SK-N-SH (cell line): ENCODE results near the gene SLC7A6. TPM values are rescaled to one million over a fixed set of nuclear protein-coding genes. Genes with fewer than 3 reads are reported as not detected.

Experiments
- CTCF ChIA-PET: fragments of 300-600, 350-600 bp; formaldehyde crosslinking; extraction: SDS; loops from one replicate; lab custom pipeline; 2021; lab: Yijun Ruan, JAX
- POLR2A ChIA-PET: fragments of 350-600 bp; sonication (Branson Sonifier 250); formaldehyde crosslinking; extraction: SDS; loops from one replicate; lab custom pipeline; 2020; ENCODE audit warnings: antibody characterized with exemption, inconsistent platforms; lab: Yijun Ruan, JAX
- DNase-seq: peaks from one replicate; pipeline ENCODE4 v3.0.0; 2012
- H2AFZ ChIP-seq: fragments of 200-600 bp; sonication (generic); 2 replicates; pipeline ENCODE4 v1.8.1; 2016; ENCODE audit warnings: antibody characterized with exemption, mild to moderate bottlenecking, low read depth
- H3F3A ChIP-seq: fragments of 200-600 bp; sonication (generic); replicated peaks from 2 replicates; pipeline ENCODE3; 2016; ENCODE audit warnings: antibody characterized with exemption, mild to moderate bottlenecking; ENCODE audit not compliant: insufficient read depth
- H3K27ac ChIP-seq, 2 experiments: fragments of 200-500 bp in 1 of 2; fragments of 200-600 bp in 1 of 2; sonication (Bioruptor generic) in 1 of 2; sonication (generic), shearing (Covaris generic) in 1 of 2; 2 replicates each; pipeline versions ENCODE4 v1.5.1 to v1.6.1; 2014 to 2016; ENCODE audit warnings: low read depth in 2 of 2, inconsistent platforms in 1 of 2, low read length in 1 of 2, mild to moderate bottlenecking in 1 of 2, mixed read lengths in 1 of 2
- H3K27me3 ChIP-seq: fragments of 200-600 bp; sonication (generic), shearing (Covaris generic); 2 replicates; pipeline ENCODE4 v1.6.1; 2016; ENCODE audit warnings: mixed run types; ENCODE audit not compliant: insufficient read depth
- H3K36me3 ChIP-seq, 2 experiments: fragments of 200-500 bp in 1 of 2; fragments of 200-600 bp in 1 of 2; sonication (Bioruptor generic) in 1 of 2; sonication (generic) in 1 of 2; replicated peaks in 1 of 2; 2 replicates each; pipeline versions ENCODE3 to v1.5.1; 2014 to 2016; ENCODE audit warnings: low read length in 1 of 2, mild to moderate bottlenecking in 1 of 2; ENCODE audit not compliant: insufficient read depth in 2 of 2, control insufficient read depth in 1 of 2
- H3K4me1 ChIP-seq, 2 experiments: fragments of 200-500 bp in 1 of 2; fragments of 200-600 bp in 1 of 2; sonication (Bioruptor generic) in 1 of 2; sonication (generic), shearing (Covaris generic) in 1 of 2; 2 replicates each; pipeline versions ENCODE4 v1.5.1 to v1.6.1; 2014 to 2016; ENCODE audit warnings: low read depth in 1 of 2, low read length in 1 of 2, mixed run types in 1 of 2; ENCODE audit not compliant: insufficient read depth in 2 of 2, control insufficient read depth in 1 of 2
- H3K4me2 ChIP-seq: fragments of 200-600 bp; sonication (generic), shearing (Covaris generic); 2 replicates; pipeline ENCODE4 v1.6.1; 2017; ENCODE audit warnings: mixed run types
- H3K4me3 ChIP-seq, 2 experiments: fragments of 200-500 bp in 1 of 2; fragments of 200-600 bp in 1 of 2; sonication (Bioruptor generic) in 1 of 2; sonication (generic), shearing (Covaris generic) in 1 of 2; 2 replicates each; pipeline versions ENCODE4 v1.5.1 to v1.8.1; 2014 to 2016; ENCODE audit warnings: low read depth in 2 of 2, inconsistent platforms in 1 of 2, low read length in 1 of 2, mild to moderate bottlenecking in 1 of 2, mixed read lengths in 1 of 2, moderate library complexity in 1 of 2
- H3K79me2 ChIP-seq: fragments of 200-600 bp; sonication (generic); 2 replicates; pipeline ENCODE4 v1.8.1; 2017; ENCODE audit warnings: mild to moderate bottlenecking; ENCODE audit not compliant: insufficient read depth
- H3K9ac ChIP-seq: fragments of 200-600 bp; sonication (generic); 2 replicates; pipeline ENCODE4 v1.6.1; 2017; ENCODE audit warnings: mixed run types
- H3K9me2 ChIP-seq: fragments of 200-600 bp; sonication (generic); 2 replicates; pipeline ENCODE4 v1.6.1; 2017; ENCODE audit warnings: mixed run types
- H3K9me3 ChIP-seq: fragments of 200-600 bp; sonication (generic); 2 replicates; pipeline ENCODE4 v1.6.1; 2017; ENCODE audit warnings: mixed run types, mild to moderate bottlenecking, moderate library complexity
- H4K20me1 ChIP-seq: fragments of 200-600 bp; sonication (generic); 2 replicates; pipeline ENCODE4 v1.6.1; 2017; ENCODE audit warnings: mild to moderate bottlenecking, mixed run types; ENCODE audit not compliant: insufficient read depth
- CHD2 ChIP-seq: fragments of 150-350 bp; IDR thresholded peaks from 2 replicates; pipeline ENCODE4 v1.6.1; 2018; ENCODE audit warnings: low read length; ENCODE audit not compliant: partially characterized antibody
- EZH2phosphoT487 ChIP-seq: fragments of 200-600 bp; sonication (generic); IDR thresholded peaks from 2 replicates; pipeline ENCODE4 v1.6.1; 2017; ENCODE audit warnings: low read depth, mixed run types, mild to moderate bottlenecking, antibody characterized with exemption, moderate library complexity, borderline replicate concordance
- FOSL2 ChIP-seq: IDR thresholded peaks from 2 replicates; pipeline ENCODE4 v1.4.0; 2012; ENCODE audit warnings: low read depth, mild to moderate bottlenecking, moderate library complexity, borderline replicate concordance
- FOXM1 ChIP-seq: IDR thresholded peaks from 2 replicates; pipeline ENCODE4 v1.4.0; 2012; ENCODE audit warnings: low read depth, mild to moderate bottlenecking
- GABPA ChIP-seq: IDR thresholded peaks from 2 replicates; pipeline ENCODE4 v1.4.0; 2012; ENCODE audit warnings: low read depth, mild to moderate bottlenecking
- GATA2 ChIP-seq: sonication (generic); formaldehyde crosslinking; IDR thresholded peaks from 2 replicates; pipeline ENCODE4 v1.5.0; 2020; ENCODE audit warnings: mild to moderate bottlenecking, missing genetic modification reagents
- JUND ChIP-seq: IDR thresholded peaks from 2 replicates; pipeline ENCODE4 v1.4.0; 2012
- MXI1 ChIP-seq: IDR thresholded peaks from 2 replicates; pipeline ENCODE4 v1.6.1; 2012; ENCODE audit warnings: mild to moderate bottlenecking, low read depth, low read length, improper control_type of control experiment
- NFIC ChIP-seq: IDR thresholded peaks from 2 replicates; pipeline ENCODE4 v1.4.0; 2012; ENCODE audit warnings: borderline replicate concordance
- NRF1 ChIP-seq: IDR thresholded peaks from 2 replicates; pipeline ENCODE4 v1.6.1; 2012; ENCODE audit warnings: low read depth, mild to moderate bottlenecking, low read length
- POLR2AphosphoS5 ChIP-seq: IDR thresholded peaks from 2 replicates; pipeline ENCODE4 v1.6.1; 2012; ENCODE audit warnings: low read depth, low read length
- RCOR1 ChIP-seq: fragments of 150-350 bp; IDR thresholded peaks from 2 replicates; pipeline ENCODE4 v1.6.1; 2017; ENCODE audit warnings: antibody characterized with exemption, low read length
- RFX5 ChIP-seq: IDR thresholded peaks from 2 replicates; pipeline ENCODE4 v1.6.1; 2012; ENCODE audit warnings: mild to moderate bottlenecking, improper control_type of control experiment, low read length
- RXRA ChIP-seq: IDR thresholded peaks from 2 replicates; pipeline ENCODE4 v1.4.0; 2012; ENCODE audit warnings: low read depth, mild to moderate bottlenecking, borderline replicate concordance
- SMC3 ChIP-seq: IDR thresholded peaks from 2 replicates; pipeline ENCODE4 v1.6.1; 2012; ENCODE audit warnings: low read depth, low read length, improper control_type of control experiment
- YY1 ChIP-seq: IDR thresholded peaks from 2 replicates; pipeline ENCODE4 v1.4.0; 2012; ENCODE audit warnings: low read depth, mild to moderate bottlenecking
- WGBS: methylation state at CpG from one replicate; pipeline ENCODE4 v1.1.6; 2017; ENCODE audit warnings: low lambda C conversion rate; 5-methylcytosine and 5-hydroxymethylcytosine counted together
- polyA plus RNA-seq, 3 experiments: library from polyadenylated mRNA; depleted of rRNA; stranded (reverse); fragments of >200 nt; gene quantifications; 2 replicates each; pipeline ENCODE4 v1.2.3, GENCODE V29; 2012
- TF ChIP-seq, protein P1 (sequence below): IDR thresholded peaks from 2 replicates; pipeline ENCODE4 v1.4.0; 2012; ENCODE audit warnings: low read depth, borderline replicate concordance
- TF ChIP-seq, protein P2 (sequence below): IDR thresholded peaks from 2 replicates; pipeline ENCODE4; 2012
- TF ChIP-seq, protein P3 (sequence below): fragments of 150-350 bp; IDR thresholded peaks from 2 replicates; pipeline ENCODE4 v1.6.1; 2017; ENCODE audit warnings: antibody characterized with exemption, low read length, low read depth, borderline replicate concordance
- TF ChIP-seq, protein P4 (sequence below): IDR thresholded peaks from 2 replicates; pipeline ENCODE4 v1.6.1; 2012; ENCODE audit warnings: mild to moderate bottlenecking, low read depth, low read length, moderate library complexity

SLC7A6 gene
- polyA plus RNA-seq, 1 of the 3 experiments (the other 2 are of a cell fraction) = 19.0 TPM

DNA sequence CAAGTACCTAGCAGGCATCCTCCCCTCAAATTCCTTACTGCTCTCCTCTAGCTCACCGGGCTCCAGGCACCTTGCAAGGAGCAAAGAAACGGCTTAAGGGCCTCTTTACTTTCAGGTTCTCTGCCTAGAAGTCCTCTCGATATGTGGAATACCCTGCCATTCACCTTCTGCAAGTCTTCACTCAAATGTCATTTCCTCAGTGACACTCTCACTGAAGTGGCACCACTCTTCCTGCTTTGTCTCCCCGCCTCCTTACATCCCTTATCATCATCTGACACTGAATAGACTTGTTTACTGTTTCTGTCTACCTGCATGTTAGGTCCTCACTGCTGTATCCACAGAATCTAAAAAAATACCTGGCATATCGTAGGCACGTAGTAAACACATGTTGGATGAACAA is 45.5 kb downstream of the SLC7A6 start:
- Histone ChIP-seq H3K4me3 (peak overlapping the region; percentile 83 to 87), H4K20me1 (no peaks in the 10 kb centered on the region), H3K27ac (peak overlapping the region in 1 of 2 experiments; percentile 66; a peak in 1 of 4 replicates), H3K9ac (peak overlapping the region; percentile 79), H3K27me3 (no peaks in the 10 kb centered on the region), H3K9me2 (no peaks in the 10 kb centered on the region), H3K4me2 (peak overlapping the region; percentile 95), H3K79me2 (peaks cover 88% of the 10 kb centered on the region), H3K9me3 (no peaks in the 10 kb centered on the region), H3F3A (no peaks in the 10 kb centered on the region), H3K4me1 (peaks cover 10 to 14% of the 10 kb centered on the region in 2 experiments; a peak in 2 of 4 replicates), H3K36me3 (peaks cover 15 to 40% of the 10 kb centered on the region in 2 experiments), H2AFZ (no peak overlapping the region)
- no peak for DNase-seq
- no peak for TF ChIP-seq SMC3
- no peak for TF ChIP-seq RXRA
- no peak for TF ChIP-seq POLR2AphosphoS5
- TF ChIP-seq EZH2phosphoT487 = no peak
- TF ChIP-seq, protein P1, sequence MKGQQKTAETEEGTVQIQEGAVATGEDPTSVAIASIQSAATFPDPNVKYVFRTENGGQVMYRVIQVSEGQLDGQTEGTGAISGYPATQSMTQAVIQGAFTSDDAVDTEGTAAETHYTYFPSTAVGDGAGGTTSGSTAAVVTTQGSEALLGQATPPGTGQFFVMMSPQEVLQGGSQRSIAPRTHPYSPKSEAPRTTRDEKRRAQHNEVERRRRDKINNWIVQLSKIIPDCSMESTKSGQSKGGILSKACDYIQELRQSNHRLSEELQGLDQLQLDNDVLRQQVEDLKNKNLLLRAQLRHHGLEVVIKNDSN = no peak
- no peak for TF ChIP-seq GATA2 (CRISPR knock-in tag)
- TF ChIP-seq MXI1 = no peak
- no peak for TF ChIP-seq RCOR1
- TF ChIP-seq, protein P2, sequence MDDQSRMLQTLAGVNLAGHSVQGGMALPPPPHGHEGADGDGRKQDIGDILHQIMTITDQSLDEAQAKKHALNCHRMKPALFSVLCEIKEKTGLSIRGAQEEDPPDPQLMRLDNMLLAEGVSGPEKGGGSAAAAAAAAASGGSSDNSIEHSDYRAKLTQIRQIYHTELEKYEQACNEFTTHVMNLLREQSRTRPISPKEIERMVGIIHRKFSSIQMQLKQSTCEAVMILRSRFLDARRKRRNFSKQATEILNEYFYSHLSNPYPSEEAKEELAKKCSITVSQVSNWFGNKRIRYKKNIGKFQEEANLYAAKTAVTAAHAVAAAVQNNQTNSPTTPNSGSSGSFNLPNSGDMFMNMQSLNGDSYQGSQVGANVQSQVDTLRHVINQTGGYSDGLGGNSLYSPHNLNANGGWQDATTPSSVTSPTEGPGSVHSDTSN = no peak
- TF ChIP-seq FOSL2 = no peak
- TF ChIP-seq, protein P3, sequence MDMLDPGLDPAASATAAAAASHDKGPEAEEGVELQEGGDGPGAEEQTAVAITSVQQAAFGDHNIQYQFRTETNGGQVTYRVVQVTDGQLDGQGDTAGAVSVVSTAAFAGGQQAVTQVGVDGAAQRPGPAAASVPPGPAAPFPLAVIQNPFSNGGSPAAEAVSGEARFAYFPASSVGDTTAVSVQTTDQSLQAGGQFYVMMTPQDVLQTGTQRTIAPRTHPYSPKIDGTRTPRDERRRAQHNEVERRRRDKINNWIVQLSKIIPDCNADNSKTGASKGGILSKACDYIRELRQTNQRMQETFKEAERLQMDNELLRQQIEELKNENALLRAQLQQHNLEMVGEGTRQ = no peak
- TF ChIP-seq YY1 = no peak
- no peak for TF ChIP-seq NRF1
- WGBS = 40% methylated on average over 6 of the region's 6 CpGs
- ChIA-PET POLR2A (interaction anchor here (2.1 kb wide), 1 partner anchor 47 kb away, joined by 16 read pairs; the partner anchor contains the start of gene SLC7A6), CTCF (interaction anchor here (0.8 to 2.6 kb wide), 3 partner anchors 19 to 46 kb away, joined by 3 to 15 read pairs (median 3); partner anchors contain the start of gene SLC7A6)

DNA sequence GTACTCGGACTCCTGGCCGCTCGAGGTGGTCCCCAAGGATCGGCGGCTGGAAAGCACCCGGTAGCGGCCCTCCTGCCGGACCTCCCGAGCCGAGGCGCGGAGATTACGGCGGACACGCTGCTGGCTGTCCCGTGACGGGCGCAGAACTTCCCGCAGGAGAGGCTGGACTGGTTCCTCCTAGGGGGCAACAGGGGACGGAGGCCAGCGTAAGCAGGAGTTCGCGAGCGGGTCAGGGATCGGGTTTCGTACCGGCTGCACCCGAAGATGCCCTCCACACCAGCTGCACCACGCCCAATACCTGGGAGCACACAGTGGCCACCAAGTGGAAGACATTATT is 46.1 kb downstream of the SLC7A6 start:
- no peaks in the 10 kb centered on the region for H3K9me2 ChIP-seq
- H3K4me3 ChIP-seq = peak overlapping the region; percentile 83 to 87
- no peaks in the 10 kb centered on the region for H3K9me3 ChIP-seq
- H3K36me3 ChIP-seq = peaks cover 10 to 35% of the 10 kb centered on the region in 2 experiments
- H3F3A ChIP-seq = no peaks in the 10 kb centered on the region
- ChIA-PET CTCF (interaction anchor here (0.6 to 2.6 kb wide), 8 partner anchors 10 to 1193 kb away, joined by 3 to 24 read pairs (median 5); partner anchors contain the start of gene SLC7A6), POLR2A (interaction anchor here (1.0 to 2.1 kb wide), 6 partner anchors 11 to 225 kb away, joined by 4 to 16 read pairs (median 6); partner anchors contain the start of genes NFATC3, SLC7A6 and SMPD3)
- H3K79me2 ChIP-seq = peaks cover 86% of the 10 kb centered on the region
- peak overlapping the region; percentile 79 for H3K9ac ChIP-seq
- DNase-seq = no peak
- H2AFZ ChIP-seq = peak overlapping the region; percentile 75
- peak overlapping the region; percentile 66 to 76 for H3K27ac ChIP-seq
- H3K27me3 ChIP-seq = no peaks in the 10 kb centered on the region
- 0% methylated on average over 4 of the region's 29 CpGs for WGBS
- peaks cover 10 to 14% of the 10 kb centered on the region in 2 experiments; a peak in 2 of 4 replicates for H3K4me1 ChIP-seq
- no peaks in the 10 kb centered on the region for H4K20me1 ChIP-seq
- peak overlapping the region; percentile 95 for H3K4me2 ChIP-seq
- TF ChIP-seq SMC3 (no peak), EZH2phosphoT487 (no peak), YY1 (no peak), RFX5 (no peak), CHD2 (no peak), POLR2AphosphoS5 (no peak), NFIC (no peak), MXI1 (no peak), FOXM1 (no peak), GABPA (no peak), JUND (no peak)
- TF ChIP-seq, protein P4, sequence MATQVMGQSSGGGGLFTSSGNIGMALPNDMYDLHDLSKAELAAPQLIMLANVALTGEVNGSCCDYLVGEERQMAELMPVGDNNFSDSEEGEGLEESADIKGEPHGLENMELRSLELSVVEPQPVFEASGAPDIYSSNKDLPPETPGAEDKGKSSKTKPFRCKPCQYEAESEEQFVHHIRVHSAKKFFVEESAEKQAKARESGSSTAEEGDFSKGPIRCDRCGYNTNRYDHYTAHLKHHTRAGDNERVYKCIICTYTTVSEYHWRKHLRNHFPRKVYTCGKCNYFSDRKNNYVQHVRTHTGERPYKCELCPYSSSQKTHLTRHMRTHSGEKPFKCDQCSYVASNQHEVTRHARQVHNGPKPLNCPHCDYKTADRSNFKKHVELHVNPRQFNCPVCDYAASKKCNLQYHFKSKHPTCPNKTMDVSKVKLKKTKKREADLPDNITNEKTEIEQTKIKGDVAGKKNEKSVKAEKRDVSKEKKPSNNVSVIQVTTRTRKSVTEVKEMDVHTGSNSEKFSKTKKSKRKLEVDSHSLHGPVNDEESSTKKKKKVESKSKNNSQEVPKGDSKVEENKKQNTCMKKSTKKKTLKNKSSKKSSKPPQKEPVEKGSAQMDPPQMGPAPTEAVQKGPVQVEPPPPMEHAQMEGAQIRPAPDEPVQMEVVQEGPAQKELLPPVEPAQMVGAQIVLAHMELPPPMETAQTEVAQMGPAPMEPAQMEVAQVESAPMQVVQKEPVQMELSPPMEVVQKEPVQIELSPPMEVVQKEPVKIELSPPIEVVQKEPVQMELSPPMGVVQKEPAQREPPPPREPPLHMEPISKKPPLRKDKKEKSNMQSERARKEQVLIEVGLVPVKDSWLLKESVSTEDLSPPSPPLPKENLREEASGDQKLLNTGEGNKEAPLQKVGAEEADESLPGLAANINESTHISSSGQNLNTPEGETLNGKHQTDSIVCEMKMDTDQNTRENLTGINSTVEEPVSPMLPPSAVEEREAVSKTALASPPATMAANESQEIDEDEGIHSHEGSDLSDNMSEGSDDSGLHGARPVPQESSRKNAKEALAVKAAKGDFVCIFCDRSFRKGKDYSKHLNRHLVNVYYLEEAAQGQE = no peak
- TF ChIP-seq, protein P3 = no peak
